Glutamatergic neuron (in vitro differentiated cells): ENCODE data around the gene KLHL24. TPM values are rescaled to one million over a fixed set of nuclear protein-coding genes. Genes with fewer than 3 reads are reported as not detected.
A peak's percentile ranks its signal among the peaks of the same experiment; 100 is the strongest.
"Not testable (repeated sequence)": the region's sequence is repeated elsewhere in the genome, so short reads cannot be mapped to it uniquely, and the experiment has no call there.

ENCODE experiments used
- DNase-seq: peaks from one replicate; pipeline ENCODE4 v3.0.0; 2022
- H3K27ac Mint-ChIP-seq: one replicate; pipeline ENCODE4 v1.8.0; 2020; ENCODE audit warnings: mild to moderate bottlenecking, mixed read lengths, inconsistent platforms; ENCODE audit not compliant: unreplicated experiment
- H3K27me3 Mint-ChIP-seq: one replicate; pipeline ENCODE4 v1.8.0; 2020; ENCODE audit warnings: mild to moderate bottlenecking, moderate library complexity, mixed read lengths, inconsistent platforms; ENCODE audit not compliant: unreplicated experiment
- H3K36me3 Mint-ChIP-seq: one replicate; pipeline ENCODE4 v1.8.0; 2020; ENCODE audit warnings: mild to moderate bottlenecking, mixed read lengths, inconsistent platforms; ENCODE audit not compliant: unreplicated experiment
- H3K4me1 Mint-ChIP-seq: one replicate; pipeline ENCODE4 v1.8.0; 2020; ENCODE audit warnings: mild to moderate bottlenecking, low read depth, mixed read lengths, inconsistent platforms; ENCODE audit not compliant: unreplicated experiment
- H3K4me3 Mint-ChIP-seq: one replicate; pipeline ENCODE4 v1.8.0; 2020; ENCODE audit warnings: mild to moderate bottlenecking, mixed read lengths, inconsistent platforms; ENCODE audit not compliant: unreplicated experiment
- H3K9me3 Mint-ChIP-seq: one replicate; pipeline ENCODE4 v1.8.0; 2020; ENCODE audit warnings: mild to moderate bottlenecking, moderate library complexity, mixed read lengths, inconsistent platforms; ENCODE audit not compliant: unreplicated experiment
- total RNA-seq: library from RNA; stranded (reverse); fragmentation: NEBNext Ultra II Directional; extraction: Animal tissue kit (Norgen Biotek cat#: 25700); gene quantifications from one replicate; pipeline ENCODE4 v1.2.1, GENCODE V29; 2021; ENCODE audit not compliant: unreplicated experiment
- TF ChIP-seq, protein P1 (sequence below): fragments of 200-600 bp; sonication (generic); IDR thresholded peaks from one replicate; pipeline ENCODE4 v1.5.0; 2021; ENCODE audit not compliant: partially characterized antibody, unreplicated experiment

KLHL24 gene
- total RNA-seq, 1 donor from 2014 or later, result 152 TPM

DNA sequence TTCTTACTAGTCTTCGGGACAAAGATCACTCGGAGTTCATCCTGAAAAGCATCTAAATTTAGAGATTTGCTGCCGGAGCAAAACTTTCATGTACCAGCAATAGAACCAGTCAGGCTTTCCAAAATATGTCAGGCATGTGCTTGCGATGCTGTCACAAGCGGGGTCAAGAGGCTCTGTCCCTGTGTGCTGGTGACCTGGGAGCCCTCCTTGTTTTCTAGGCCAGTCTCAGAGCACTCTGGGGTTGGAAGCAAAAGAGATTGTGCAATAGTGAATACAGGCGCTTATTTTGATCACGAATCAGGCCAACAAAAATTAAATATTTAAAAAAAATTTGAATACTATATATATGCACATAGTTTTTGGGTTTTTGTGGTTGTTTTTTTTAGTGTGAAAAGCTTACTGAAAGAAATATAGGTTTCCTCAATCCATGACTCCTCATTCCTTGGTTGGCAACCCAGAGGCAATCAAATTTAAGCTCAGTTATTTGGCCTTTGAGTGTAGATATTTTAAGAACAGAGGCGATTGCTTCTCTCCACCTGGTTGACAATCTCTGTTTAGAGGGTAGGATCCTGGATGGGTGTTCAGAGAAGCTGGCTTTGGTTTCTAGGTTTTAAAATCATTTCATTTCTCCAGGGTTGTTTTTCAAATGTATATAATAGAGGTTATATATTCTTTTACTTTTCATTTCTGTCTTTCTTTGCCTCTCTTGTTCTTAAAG is 8.4 kb upstream of the KLHL24 start:
- Mint-ChIP-seq H3K27me3 (peaks cover 4% of the 10 kb centered on the region), H3K36me3 (no peaks in the 10 kb centered on the region), H3K4me3 (no peak overlapping the region), H3K27ac (no peak overlapping the region), H3K4me1 (no peaks in the 10 kb centered on the region), H3K9me3 (peaks cover 3% of the 10 kb centered on the region)
- TF ChIP-seq, protein P1, sequence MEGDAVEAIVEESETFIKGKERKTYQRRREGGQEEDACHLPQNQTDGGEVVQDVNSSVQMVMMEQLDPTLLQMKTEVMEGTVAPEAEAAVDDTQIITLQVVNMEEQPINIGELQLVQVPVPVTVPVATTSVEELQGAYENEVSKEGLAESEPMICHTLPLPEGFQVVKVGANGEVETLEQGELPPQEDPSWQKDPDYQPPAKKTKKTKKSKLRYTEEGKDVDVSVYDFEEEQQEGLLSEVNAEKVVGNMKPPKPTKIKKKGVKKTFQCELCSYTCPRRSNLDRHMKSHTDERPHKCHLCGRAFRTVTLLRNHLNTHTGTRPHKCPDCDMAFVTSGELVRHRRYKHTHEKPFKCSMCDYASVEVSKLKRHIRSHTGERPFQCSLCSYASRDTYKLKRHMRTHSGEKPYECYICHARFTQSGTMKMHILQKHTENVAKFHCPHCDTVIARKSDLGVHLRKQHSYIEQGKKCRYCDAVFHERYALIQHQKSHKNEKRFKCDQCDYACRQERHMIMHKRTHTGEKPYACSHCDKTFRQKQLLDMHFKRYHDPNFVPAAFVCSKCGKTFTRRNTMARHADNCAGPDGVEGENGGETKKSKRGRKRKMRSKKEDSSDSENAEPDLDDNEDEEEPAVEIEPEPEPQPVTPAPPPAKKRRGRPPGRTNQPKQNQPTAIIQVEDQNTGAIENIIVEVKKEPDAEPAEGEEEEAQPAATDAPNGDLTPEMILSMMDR, result no peak
- DNase-seq, result no peak

DNA sequence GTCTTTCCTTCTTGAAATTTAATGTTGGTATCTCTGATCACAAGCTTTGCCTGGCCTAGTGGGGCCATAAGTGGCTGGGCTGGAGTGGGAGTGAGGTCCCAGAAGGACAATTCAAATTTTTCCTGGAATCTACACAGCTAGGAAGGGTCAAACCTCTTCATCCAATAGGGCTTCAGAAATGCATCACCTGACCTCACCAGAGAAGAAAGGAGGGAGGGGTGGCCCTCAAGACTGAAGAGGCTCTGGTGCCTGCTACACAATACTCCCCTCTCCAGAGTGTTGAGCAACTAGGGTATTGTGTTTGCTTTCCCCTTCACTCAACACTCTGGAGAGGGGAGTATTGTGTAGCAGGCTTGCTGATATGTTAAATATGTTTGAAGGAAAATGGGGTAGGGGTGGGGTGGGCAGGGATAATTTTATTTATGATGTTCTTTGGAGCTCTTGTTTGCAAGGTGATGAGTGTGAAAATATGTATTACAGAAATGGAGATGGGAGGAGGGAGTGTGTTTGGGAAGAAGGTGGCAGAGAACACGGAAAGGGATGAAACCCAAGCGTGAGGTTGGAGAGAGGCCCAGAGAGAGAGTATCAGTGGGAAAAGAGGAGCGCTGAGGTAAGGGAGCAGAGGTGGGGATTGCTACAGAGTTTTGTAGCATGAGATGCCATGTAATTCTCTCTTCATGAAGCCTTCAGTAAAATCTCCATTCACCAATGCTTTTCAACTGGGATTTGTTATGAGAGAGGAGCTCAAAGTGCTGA is 5.7 kb upstream of the KLHL24 start:
- no peak for DNase-seq
- Mint-ChIP-seq H3K4me3 (no peak overlapping the region), H3K9me3 (peaks cover 9% of the 10 kb centered on the region), H3K27ac (peak overlapping the region; percentile 53), H3K36me3 (no peaks in the 10 kb centered on the region), H3K4me1 (no peaks in the 10 kb centered on the region), H3K27me3 (peaks cover 4% of the 10 kb centered on the region)
- TF ChIP-seq, protein P1, result no peak

DNA sequence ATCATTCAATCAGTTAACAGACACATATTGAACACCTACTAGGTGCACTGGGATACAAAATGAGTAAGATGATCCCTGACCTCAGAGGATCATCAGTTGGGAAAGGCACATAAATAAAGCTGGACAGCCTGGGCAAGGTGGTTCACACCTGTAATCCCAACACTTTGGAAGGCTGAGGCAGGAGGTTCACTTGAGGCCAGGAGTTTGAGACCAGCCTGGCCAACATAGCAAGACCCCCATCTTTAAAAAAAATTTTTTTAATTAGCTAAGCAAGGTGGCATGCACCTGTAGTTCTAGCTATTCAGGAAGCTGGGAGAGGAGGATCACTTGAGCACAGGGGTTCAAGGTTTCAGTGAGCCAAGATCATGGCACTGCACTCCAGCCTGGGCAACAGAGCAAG is 3.7 kb upstream of the KLHL24 start:
- Mint-ChIP-seq H3K4me3 (no peak overlapping the region), H3K36me3 (no peaks in the 10 kb centered on the region), H3K9me3 (peaks cover 13% of the 10 kb centered on the region), H3K27me3 (peaks cover 6% of the 10 kb centered on the region), H3K27ac (no peak overlapping the region), H3K4me1 (peaks cover 1% of the 10 kb centered on the region)
- TF ChIP-seq, protein P1, result no peak
- no peak for DNase-seq

DNA sequence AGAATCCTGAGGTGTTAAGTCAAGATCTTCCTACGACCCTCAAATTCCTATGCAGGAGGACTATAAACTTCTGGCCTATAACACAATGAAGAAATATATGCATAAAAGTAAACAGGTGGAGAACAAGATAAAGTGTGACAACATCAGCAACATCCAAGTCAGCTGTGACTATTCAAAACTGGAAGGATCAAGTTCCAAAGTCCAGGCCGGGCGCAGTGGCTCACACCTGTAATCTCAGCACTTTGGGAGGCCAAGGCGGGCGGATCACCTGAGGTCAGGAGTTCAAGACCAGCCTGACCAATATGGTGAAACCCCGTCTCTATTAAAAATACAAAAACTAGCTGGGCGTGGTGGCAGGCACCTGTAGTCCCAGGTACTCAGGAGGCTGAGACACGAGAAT is 2.7 kb upstream of the KLHL24 start:
- peaks cover 17% of the 10 kb centered on the region for H3K9me3 Mint-ChIP-seq
- DNase-seq, H3K4me3 Mint-ChIP-seq, H3K27me3 Mint-ChIP-seq, H3K27ac Mint-ChIP-seq, H3K4me1 Mint-ChIP-seq, H3K36me3 Mint-ChIP-seq: not testable (repeated sequence)

DNA sequence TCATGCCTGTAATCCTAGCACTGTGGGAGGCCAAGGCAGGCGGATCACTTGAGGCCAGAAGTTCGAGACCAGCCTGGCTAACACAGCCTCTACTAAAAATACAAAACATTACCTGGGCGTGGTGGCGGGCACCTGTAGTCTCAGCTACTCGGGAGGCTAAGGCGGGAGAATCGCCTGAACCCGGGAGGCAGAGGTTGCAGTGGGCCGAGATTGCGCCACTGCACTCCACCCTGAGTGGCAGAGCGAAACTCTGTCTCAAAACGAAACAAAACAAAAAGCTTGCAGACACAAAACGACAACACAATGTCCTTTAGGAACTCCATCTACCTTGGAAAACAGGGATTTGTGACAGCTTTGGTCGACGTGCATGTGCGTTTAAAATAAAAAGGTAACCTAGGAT is 716 bp upstream of the KLHL24 start:
- Mint-ChIP-seq H3K4me1 (peaks cover 13% of the 10 kb centered on the region), H3K4me3 (peak overlapping the region; percentile 88), H3K27ac (peak overlapping the region; percentile 68), H3K9me3 (peaks cover 17% of the 10 kb centered on the region), H3K36me3 (no peaks in the 10 kb centered on the region), H3K27me3 (peaks cover 10% of the 10 kb centered on the region)
- no peak for DNase-seq
- TF ChIP-seq, protein P1, result no peak
